OCI-LY7 (cell line): ENCODE data around the gene DHRS9.

Experiments used
- CTCF ChIP-seq: fragments of 200-600 bp; sonication (generic); conservative IDR thresholded peaks from 2 replicates; pipeline ENCODE4 v1.5.1; 2014; ENCODE audit warnings: mild to moderate bottlenecking, antibody characterized with exemption, low read length, moderate library complexity, mixed read lengths
- EZH2phosphoT487 ChIP-seq: fragments of 200-600 bp; sonication (generic); IDR thresholded peaks from 2 replicates; pipeline ENCODE4 v1.6.1; 2018; ENCODE audit warnings: low read depth, borderline replicate concordance, mild to moderate bottlenecking, mixed run types, antibody characterized with exemption, low read length, moderate library complexity, mixed read lengths

- no peak for TF ChIP-seq CTCF
- TF ChIP-seq EZH2phosphoT487 = no peak
Observed at GRCh38 chr2:169039702-169040101, 29.7 kb upstream of the DHRS9 start.
